Measurements from ENCODE around the gene PEDS1. TPM values are rescaled to one million over a fixed set of nuclear protein-coding genes. Genes with fewer than 3 reads are reported as not detected.

Gene PEDS1
- total RNA-seq, 1 donor from 2014 or later, result 30.3 TPM

GRCh38 chr20:50146214-50146613, 7.3 kb downstream of the PEDS1 start:
- Mint-ChIP-seq H3K27me3 (ENCODE audit: low read depth) (no peaks in the 10 kb centered on the region), H3K4me3 (no peak overlapping the region), H3K9me3 (no peaks in the 10 kb centered on the region), H3K4me1 (peaks cover 16% of the 10 kb centered on the region), H3K27ac (no peak overlapping the region), H3K36me3 (peaks cover 17% of the 10 kb centered on the region)
- no peak for DNase-seq (ENCODE audit: low spot score in 2 of 2, unreplicated experiment in 2 of 2)
- no peak for TF ChIP-seq CTCF (IDR thresholded peaks at IDR 0.05; ENCODE audit: unreplicated experiment)

- no peaks in the 10 kb centered on the region for H3K27me3 Mint-ChIP-seq (ENCODE audit: low read depth)
- no peak for TF ChIP-seq CTCF (IDR thresholded peaks at IDR 0.05; ENCODE audit: unreplicated experiment)
- H3K36me3 Mint-ChIP-seq, result peaks cover 19% of the 10 kb centered on the region
- no peak for DNase-seq (ENCODE audit: low spot score in 2 of 2, unreplicated experiment in 2 of 2)
- peaks cover 10% of the 10 kb centered on the region for H3K4me1 Mint-ChIP-seq
- H3K4me3 Mint-ChIP-seq, result no peak overlapping the region
- H3K9me3 Mint-ChIP-seq, result no peaks in the 10 kb centered on the region
- no peak overlapping the region for H3K27ac Mint-ChIP-seq
These were observed 8.0 kb downstream of the PEDS1 start for GRCh38 chr20:50145566-50145965.

- Mint-ChIP-seq H3K9me3 (no peaks in the 10 kb centered on the region), H3K27ac (peak overlapping the region; percentile 39), H3K27me3 (ENCODE audit: low read depth) (no peaks in the 10 kb centered on the region), H3K4me3 (no peak overlapping the region), H3K4me1 (peaks cover 2% of the 10 kb centered on the region), H3K36me3 (peaks cover 26% of the 10 kb centered on the region)
- TF ChIP-seq CTCF (IDR thresholded peaks at IDR 0.05; ENCODE audit: unreplicated experiment), result no peak
- DNase-seq (ENCODE audit: low spot score in 2 of 2, unreplicated experiment in 2 of 2), result no peak
These were observed 9.2 kb downstream of the PEDS1 start for GRCh38 chr20:50144362-50144761.

- Mint-ChIP-seq H3K9me3 (no peaks in the 10 kb centered on the region), H3K27ac (no peak overlapping the region), H3K36me3 (peaks cover 28% of the 10 kb centered on the region), H3K4me3 (no peak overlapping the region), H3K4me1 (peaks cover 2% of the 10 kb centered on the region), H3K27me3 (ENCODE audit: low read depth) (no peaks in the 10 kb centered on the region)
- TF ChIP-seq CTCF (IDR thresholded peaks at IDR 0.05; ENCODE audit: unreplicated experiment), result no peak
- DNase-seq (ENCODE audit: low spot score in 2 of 2, unreplicated experiment in 2 of 2), result no peak
These were observed 10.7 kb downstream of the PEDS1 start for GRCh38 chr20:50142812-50143211.

- Mint-ChIP-seq H3K4me1 (no peaks in the 10 kb centered on the region), H3K4me3 (no peak overlapping the region), H3K36me3 (peaks cover 31% of the 10 kb centered on the region), H3K27ac (no peak overlapping the region), H3K27me3 (ENCODE audit: low read depth) (no peaks in the 10 kb centered on the region), H3K9me3 (no peaks in the 10 kb centered on the region)
- TF ChIP-seq CTCF (IDR thresholded peaks at IDR 0.05; ENCODE audit: unreplicated experiment), result no peak
- DNase-seq (ENCODE audit: low spot score in 2 of 2, unreplicated experiment in 2 of 2), result no peak
These were observed 11.5 kb downstream of the PEDS1 start for GRCh38 chr20:50141811-50142561.

All from mesothelial cell of epicardium (in vitro differentiated cells).